ENCODE data around the gene TRIM60. TPM values are rescaled to one million over a fixed set of nuclear protein-coding genes. Genes with fewer than 3 reads are reported as not detected.
"Not testable (repeated sequence)": the region's sequence is repeated elsewhere in the genome, so short reads cannot be mapped to it uniquely, and the experiment has no call there.

Gene TRIM60
- total and polyA plus RNA-seq, 2 of the 4 experiments (the other 2 are of a cell fraction), result not detected

GRCh38 chr4:165016971-165017370 is 14.8 kb upstream of the TRIM60 start:
- no peak overlapping the region for H4K91ac ChIP-seq (ENCODE audit: insufficient read depth, low read depth, low read length)
- H4K5ac ChIP-seq (ENCODE audit: low read depth, low read length), result no peak overlapping the region
- DNase-seq (no peak), ATAC-seq (ENCODE audit: low read depth) (no peak)
- H4K8ac ChIP-seq (ENCODE audit: low read depth in 2 of 2, low read length in 2 of 2), result no peak overlapping the region
- no peak overlapping the region for H3K4me3 ChIP-seq (ENCODE audit: insufficient read depth, low read depth, low read length)
- 32% methylated on average over 4 of the region's 5 CpGs; no CpG with 5 or more reads in 1 of the 2 experiments for WGBS, 2 experiments (ENCODE audit: extremely low coverage in 2 of 2, insufficient read length in 1 of 2)
- no peak overlapping the region for H3K18ac ChIP-seq (ENCODE audit: low read depth, low read length)
- H4K20me1 ChIP-seq (ENCODE audit: insufficient read depth, low read length), result no peaks in the 10 kb centered on the region
- no peak overlapping the region for H2BK120ac ChIP-seq (ENCODE audit: low read depth, low read length)
- ChIA-PET POLR2A (ENCODE audit: unreplicated experiment) (no interaction called here), CTCF (no interaction called here)
- no peaks in the 10 kb centered on the region for H3K36me3 ChIP-seq (ENCODE audit: control insufficient read depth, insufficient read depth, low read length)
- TF ChIP-seq MXI1 (IDR thresholded peaks at IDR 0.05; ENCODE audit: borderline replicate concordance, low read depth, low read length), result no peak
- peak; percentile 16; the same call in 1 of the 2 replicates for TF ChIP-seq CTCF (conservative IDR thresholded peaks at IDR 0.05; ENCODE audit: low read depth, low read length)
- no peak overlapping the region for H3K56ac ChIP-seq (ENCODE audit: extremely low read depth, insufficient read depth, low read length)
- H2BK20ac ChIP-seq (ENCODE audit: low read depth, low read length), result no peak overlapping the region
- no peak overlapping the region for H2AFZ ChIP-seq (replicated peaks; ENCODE audit: low read length, poor library complexity)
- H2AK9ac ChIP-seq (replicated peaks; ENCODE audit: low read depth, low read length, poor library complexity), result no peak overlapping the region
- H3K4ac ChIP-seq (ENCODE audit: low read depth, low read length), result no peak overlapping the region
- no peaks in the 10 kb centered on the region for H3K4me1 ChIP-seq (ENCODE audit: control insufficient read depth, insufficient read depth, low read length)
- H3K23ac ChIP-seq (ENCODE audit: low read depth, low read length), result no peak overlapping the region
- no peaks in the 10 kb centered on the region for H3K9me1 ChIP-seq (ENCODE audit: insufficient read depth, low read length)
- no peaks in the 10 kb centered on the region for H3K9me3 ChIP-seq (ENCODE audit: control insufficient read depth, insufficient read depth, low read length)
- in situ Hi-C loops (cut with MboI; ENCODE audit: low sequenced_read_pairs), result no loop called here
- H2BK15ac ChIP-seq (ENCODE audit: low read depth, low read length), result no peak overlapping the region
- no peak overlapping the region for H2BK5ac ChIP-seq (ENCODE audit: low read depth, low read length, poor library complexity, severe bottlenecking)
- no peaks in the 10 kb centered on the region for H3K79me1 ChIP-seq (ENCODE audit: low read depth in 1 of 2, low read length in 2 of 2)
- H3K27ac ChIP-seq (ENCODE audit: insufficient read depth, low read length), result no peak overlapping the region
- no peak overlapping the region for H3K9ac ChIP-seq (ENCODE audit: low read depth, low read length)
- dilution Hi-C loops (cut with HindIII; ENCODE audit: low sequenced_read_pairs, unreplicated experiment), result no loop called here
- no peak overlapping the region for H2AK5ac ChIP-seq (ENCODE audit: low read depth, low read length)
- H3K14ac ChIP-seq (replicated peaks; ENCODE audit: low read depth, low read length), result no peak overlapping the region
- intact Hi-C loops (cut with micrococcal nuclease), result no loop called here
- no peaks in the 10 kb centered on the region for H3K27me3 ChIP-seq (ENCODE audit: control insufficient read depth, insufficient read depth, low read length)
- H3K4me2 ChIP-seq (ENCODE audit: low read depth, low read length), result no peak overlapping the region
- BruUV-seq (replicated peaks), result no TSS peak

- H3K4ac ChIP-seq (ENCODE audit: low read depth, low read length); ATAC-seq (ENCODE audit: low read depth); H3K4me2 ChIP-seq (ENCODE audit: low read depth, low read length); H3K9me1 ChIP-seq (ENCODE audit: insufficient read depth, low read length); H3K27me3 ChIP-seq (ENCODE audit: control insufficient read depth, insufficient read depth, low read length); H3K79me1 ChIP-seq (ENCODE audit: low read depth in 1 of 2, low read length in 2 of 2); H3K18ac ChIP-seq (ENCODE audit: low read depth, low read length); H3K14ac ChIP-seq (replicated peaks; ENCODE audit: low read depth, low read length); H2BK120ac ChIP-seq (ENCODE audit: low read depth, low read length); H2AK5ac ChIP-seq (ENCODE audit: low read depth, low read length); H3K27ac ChIP-seq (ENCODE audit: insufficient read depth, low read length); CTCF ChIA-PET; H3K4me3 ChIP-seq (ENCODE audit: insufficient read depth, low read depth, low read length); H2AK9ac ChIP-seq (replicated peaks; ENCODE audit: low read depth, low read length, poor library complexity); H2AFZ ChIP-seq (replicated peaks; ENCODE audit: low read length, poor library complexity); DNase-seq; H2BK15ac ChIP-seq (ENCODE audit: low read depth, low read length); H3K9me3 ChIP-seq (ENCODE audit: control insufficient read depth, insufficient read depth, low read length); H4K5ac ChIP-seq (ENCODE audit: low read depth, low read length); H2BK5ac ChIP-seq (ENCODE audit: low read depth, low read length, poor library complexity, severe bottlenecking); H3K56ac ChIP-seq (ENCODE audit: extremely low read depth, insufficient read depth, low read length); dilution Hi-C loops (cut with HindIII; ENCODE audit: low sequenced_read_pairs, unreplicated experiment); in situ Hi-C loops (cut with MboI; ENCODE audit: low sequenced_read_pairs); H3K4me1 ChIP-seq (ENCODE audit: control insufficient read depth, insufficient read depth, low read length); POLR2A ChIA-PET (ENCODE audit: unreplicated experiment); H3K36me3 ChIP-seq (ENCODE audit: control insufficient read depth, insufficient read depth, low read length); H4K8ac ChIP-seq (ENCODE audit: low read depth in 2 of 2, low read length in 2 of 2); H2BK20ac ChIP-seq (ENCODE audit: low read depth, low read length); H4K20me1 ChIP-seq (ENCODE audit: insufficient read depth, low read length); BruUV-seq (replicated peaks); intact Hi-C loops (cut with micrococcal nuclease); H4K91ac ChIP-seq (ENCODE audit: insufficient read depth, low read depth, low read length); H3K9ac ChIP-seq (ENCODE audit: low read depth, low read length); H3K23ac ChIP-seq (ENCODE audit: low read depth, low read length): not testable (repeated sequence)
- no CpG with 5 or more reads among the region's 30 CpGs for WGBS, 2 experiments (ENCODE audit: extremely low coverage in 2 of 2, insufficient read length in 1 of 2)
Observed at GRCh38 chr4:165019995-165020394, 11.8 kb upstream of the TRIM60 start.
